ENCODE measurements around the gene LGSN. TPM values are rescaled to one million over a fixed set of nuclear protein-coding genes. Genes with fewer than 3 reads are reported as not detected.

Gene LGSN
- total and polyA plus RNA-seq, 8 donors, result 0.03 to 0.55 (median 0.06) TPM; not detected in 5

- peak in 2 of 7 experiments; percentile 34 to 44 for TF ChIP-seq CTCF (IDR thresholded peaks at IDR 0.05)
- no peak for TF ChIP-seq EP300 (IDR thresholded peaks at IDR 0.05)
- TF ChIP-seq POLR2A (IDR thresholded peaks at IDR 0.05), result no peak
- no peaks in the 10 kb centered on the region for H3K36me3 ChIP-seq
- WGBS, 5 donors, result 0 to 6% (median 2%) methylated on average over 1 of the region's 1 CpG
- H3K27ac ChIP-seq, result no peak overlapping the region
- peaks cover 0 to 16% (median 5%) of the 10 kb centered on the region in 4 donors for H3K4me1 ChIP-seq
- H3K27me3 ChIP-seq, result no peaks in the 10 kb centered on the region
- DNase-seq, result peak in 1 of 2 donors; percentile 76
- H3K9me3 ChIP-seq, result no peaks in the 10 kb centered on the region
- intact Hi-C loops (cut with DNase I; ENCODE audit: low total_unique reads), result no loop called here
- H3K4me3 ChIP-seq, result no peak overlapping the region
These were observed 47.4 kb downstream of the LGSN start for GRCh38 chr6:63272397-63272796.

- H3K4me3 ChIP-seq, result no peak overlapping the region
- no peak for DNase-seq
- no peaks in the 10 kb centered on the region for H3K4me1 ChIP-seq
- no peak overlapping the region for H3K27ac ChIP-seq
- no peaks in the 10 kb centered on the region for H3K9me3 ChIP-seq
- H3K36me3 ChIP-seq, result no peaks in the 10 kb centered on the region
- 55 to 78% (median 71%) methylated on average over 4 of the region's 4 CpGs for WGBS, 5 donors
- intact Hi-C loops (cut with DNase I; ENCODE audit: low total_unique reads), result no loop called here
- TF ChIP-seq CTCF (IDR thresholded peaks at IDR 0.05), result no peak
- no peak for TF ChIP-seq EP300 (IDR thresholded peaks at IDR 0.05)
- TF ChIP-seq POLR2A (IDR thresholded peaks at IDR 0.05), result no peak
- TF ChIP-seq POLR2AphosphoS5 (IDR thresholded peaks at IDR 0.05), result no peak
- no peaks in the 10 kb centered on the region for H3K27me3 ChIP-seq
These were observed 50.3 kb downstream of the LGSN start for GRCh38 chr6:63269470-63269869.

GRCh38 chr6:63268574-63268973, 51.2 kb downstream of the LGSN start:
- H3K36me3 ChIP-seq, result no peaks in the 10 kb centered on the region

GRCh38 chr6:63267828-63268227, 52.0 kb downstream of the LGSN start:
- Histone ChIP-seq H3K27ac (no peak overlapping the region), H3K4me3 (no peak overlapping the region), H3K9me3 (no peaks in the 10 kb centered on the region), H3K27me3 (no peaks in the 10 kb centered on the region), H3K36me3 (no peaks in the 10 kb centered on the region), H3K4me1 (no peaks in the 10 kb centered on the region)
- no peak for DNase-seq
- WGBS, 5 donors, result 15 to 68% (median 33%) methylated on average over 1 of the region's 1 CpG
- TF ChIP-seq POLR2AphosphoS5 (IDR thresholded peaks at IDR 0.05), result no peak
- no peak for TF ChIP-seq EP300 (IDR thresholded peaks at IDR 0.05)
- no peak for TF ChIP-seq POLR2A (IDR thresholded peaks at IDR 0.05)
- no peak for TF ChIP-seq CTCF (IDR thresholded peaks at IDR 0.05)
- intact Hi-C loops (cut with DNase I; ENCODE audit: low total_unique reads), result no loop called here

More at GRCh38 chr6:63268574-63268973, 51.2 kb downstream of the LGSN start:
- intact Hi-C loops (cut with DNase I; ENCODE audit: low total_unique reads), result no loop called here
- DNase-seq, result no peak
- Histone ChIP-seq H3K27me3 (no peaks in the 10 kb centered on the region), H3K4me1 (no peaks in the 10 kb centered on the region), H3K9me3 (no peaks in the 10 kb centered on the region), H3K27ac (no peak overlapping the region), H3K4me3 (no peak overlapping the region)
- 68 to 84% (median 79%) methylated on average over 2 of the region's 2 CpGs for WGBS, 5 donors
- TF ChIP-seq CTCF (IDR thresholded peaks at IDR 0.05) (no peak), EP300 (IDR thresholded peaks at IDR 0.05) (no peak), POLR2AphosphoS5 (IDR thresholded peaks at IDR 0.05) (no peak), POLR2A (IDR thresholded peaks at IDR 0.05) (no peak)

Data from stomach (tissue), 9 donors.